ENCODE measurements around the gene DONSON. TPM values are rescaled to one million over a fixed set of nuclear protein-coding genes. Genes with fewer than 3 reads are reported as not detected.

The DONSON gene
- total RNA-seq, 2 donors from 2014 or later, result 5.6 to 6.5 TPM

- TF ChIP-seq CTCF (IDR thresholded peaks at IDR 0.05) (no peak), POLR2A (IDR thresholded peaks at IDR 0.05) (no peak)
- Histone ChIP-seq H3K36me3 (replicated peaks in 1 of 2; ENCODE audit: insufficient read depth in 1 of 2, low read depth in 2 of 2) (peaks cover 10 to 28% of the 10 kb centered on the region in 2 donors), H3K27me3 (no peaks in the 10 kb centered on the region)
Measured at GRCh38 chr21:33559813-33560212, 28.7 kb downstream of the DONSON start.

GRCh38 chr21:33558777-33559421 lies 29.6 kb downstream of the DONSON start:
- Histone ChIP-seq H3K27me3 (no peaks in the 10 kb centered on the region), H3K4me3 (no peak overlapping the region), H3K36me3 (replicated peaks in 1 of 2; ENCODE audit: insufficient read depth in 1 of 2, low read depth in 2 of 2) (peaks cover 10 to 33% of the 10 kb centered on the region in 2 donors), H3K27ac (no peak overlapping the region), H3K9me3 (no peaks in the 10 kb centered on the region), H3K4me1 (peaks cover 11% of the 10 kb centered on the region)
- intact Hi-C loops (cut with DNase I), result no loop called here
- 49 to 53% methylated on average over 4 of the region's 4 CpGs for WGBS, 2 donors
- ATAC-seq (no peak), DNase-seq (no peak)
- no peak for TF ChIP-seq POLR2A (IDR thresholded peaks at IDR 0.05)
- no peak for TF ChIP-seq CTCF (IDR thresholded peaks at IDR 0.05)

More at GRCh38 chr21:33559813-33560212, 28.7 kb downstream of the DONSON start:
- Histone ChIP-seq H3K27ac (no peak overlapping the region), H3K4me1 (peaks cover 11% of the 10 kb centered on the region), H3K9me3 (no peaks in the 10 kb centered on the region), H3K4me3 (no peak overlapping the region)
- intact Hi-C loops (cut with DNase I), result no loop called here
- no peak for DNase-seq
- WGBS, 2 donors, result 86% methylated on average over 10 of the region's 10 CpGs
- ATAC-seq, result no peak

GRCh38 chr21:33557447-33557846 lies 31.0 kb downstream of the DONSON start:
- no peak overlapping the region for H3K27ac ChIP-seq
- H3K27me3 ChIP-seq, result no peaks in the 10 kb centered on the region
- peaks cover 11% of the 10 kb centered on the region for H3K4me1 ChIP-seq
- no peaks in the 10 kb centered on the region for H3K9me3 ChIP-seq
- H3K36me3 ChIP-seq (replicated peaks in 1 of 2; ENCODE audit: insufficient read depth in 1 of 2, low read depth in 2 of 2), result peaks cover 12 to 47% of the 10 kb centered on the region in 2 donors
- ATAC-seq (no peak), DNase-seq (no peak)
- TF ChIP-seq POLR2A (IDR thresholded peaks at IDR 0.05), result no peak
- H3K4me3 ChIP-seq, result no peak overlapping the region
- intact Hi-C loops (cut with DNase I), result no loop called here
- 97 to 99% methylated on average over 19 of the region's 19 CpGs for WGBS, 2 donors

- H3K4me3 ChIP-seq, result no peak overlapping the region
- no peaks in the 10 kb centered on the region for H3K27me3 ChIP-seq
- WGBS, 2 donors, result 94 to 97% methylated on average over 21 to 32 of the region's 32 CpGs
- peaks cover 6% of the 10 kb centered on the region for H3K4me1 ChIP-seq
- TF ChIP-seq CTCF (IDR thresholded peaks at IDR 0.05) (no peak), POLR2A (IDR thresholded peaks at IDR 0.05) (no peak)
- peaks cover 25 to 67% of the 10 kb centered on the region in 2 donors for H3K36me3 ChIP-seq (replicated peaks in 1 of 2; ENCODE audit: insufficient read depth in 1 of 2, low read depth in 2 of 2)
- intact Hi-C loops (cut with DNase I), result no loop called here
- no peaks in the 10 kb centered on the region for H3K9me3 ChIP-seq
- DNase-seq, result no peak
- no peak for ATAC-seq
- H3K27ac ChIP-seq, result no peak overlapping the region
Measured at GRCh38 chr21:33554982-33555344, 33.5 kb downstream of the DONSON start.

GRCh38 chr21:33554236-33554981 lies 34.1 kb downstream of the DONSON start:
- no peak for DNase-seq
- 90 to 95% methylated on average over 18 of the region's 18 CpGs for WGBS, 2 donors
- H3K27ac ChIP-seq, result no peak overlapping the region
- ATAC-seq, result no peak
- H3K4me1 ChIP-seq, result peaks cover 6% of the 10 kb centered on the region
- H3K36me3 ChIP-seq (replicated peaks in 1 of 2; ENCODE audit: insufficient read depth in 1 of 2, low read depth in 2 of 2), result peaks cover 30 to 62% of the 10 kb centered on the region in 2 donors
- no peaks in the 10 kb centered on the region for H3K9me3 ChIP-seq
- H3K27me3 ChIP-seq, result no peaks in the 10 kb centered on the region
- TF ChIP-seq CTCF (IDR thresholded peaks at IDR 0.05), result no peak
- no peak for TF ChIP-seq POLR2A (IDR thresholded peaks at IDR 0.05)
- intact Hi-C loops (cut with DNase I), result no loop called here
- H3K4me3 ChIP-seq, result no peak overlapping the region

Measured in body of pancreas (tissue), 4 donors.